ENCODE measurements around the gene AGXT.

Gene AGXT

GRCh38 chr2:240823449-240824336 is 44.9 kb upstream of the AGXT start:
- DNase-seq (ENCODE audit: low read depth): no peak
- TF ChIP-seq CTCF (IDR thresholded peaks at IDR 0.05; ENCODE audit: control insufficient read depth, extremely low read depth, insufficient read depth): no peak

GRCh38 chr2:240825476-240825875 is 43.1 kb upstream of the AGXT start:
- no peak for TF ChIP-seq CTCF (IDR thresholded peaks at IDR 0.05; ENCODE audit: control insufficient read depth, extremely low read depth, insufficient read depth)
- no peak overlapping the region for H3K4me3 ChIP-seq (ENCODE audit: low read depth, low read length)
- DNase-seq (ENCODE audit: low read depth): no peak

More at GRCh38 chr2:240823449-240824336, 44.9 kb upstream of the AGXT start:
- no peak overlapping the region for H3K4me3 ChIP-seq (ENCODE audit: low read depth, low read length)

- H3K4me3 ChIP-seq (ENCODE audit: low read depth, low read length): peak overlapping the region; percentile 39
- no peak for DNase-seq (ENCODE audit: low read depth)
- TF ChIP-seq CTCF (IDR thresholded peaks at IDR 0.05; ENCODE audit: control insufficient read depth, extremely low read depth, insufficient read depth): no peak
Measured at GRCh38 chr2:240831594-240832204, 36.9 kb upstream of the AGXT start.

- no peak for TF ChIP-seq CTCF (IDR thresholded peaks at IDR 0.05; ENCODE audit: control insufficient read depth, extremely low read depth, insufficient read depth)
- peak overlapping the region; percentile 39 for H3K4me3 ChIP-seq (ENCODE audit: low read depth, low read length)
- peak; percentile 52 for DNase-seq (ENCODE audit: low read depth)
Measured at GRCh38 chr2:240832205-240832727, 36.4 kb upstream of the AGXT start.

GRCh38 chr2:240832921-240833494 is 35.6 kb upstream of the AGXT start:
- no peak for DNase-seq (ENCODE audit: low read depth)
- no peak for TF ChIP-seq CTCF (IDR thresholded peaks at IDR 0.05; ENCODE audit: control insufficient read depth, extremely low read depth, insufficient read depth)
- no peak overlapping the region for H3K4me3 ChIP-seq (ENCODE audit: low read depth, low read length)

- no peak overlapping the region for H3K4me3 ChIP-seq (ENCODE audit: low read depth, low read length)
- DNase-seq (ENCODE audit: low read depth): no peak
- TF ChIP-seq CTCF (IDR thresholded peaks at IDR 0.05; ENCODE audit: control insufficient read depth, extremely low read depth, insufficient read depth): no peak
Measured at GRCh38 chr2:240833724-240834285, 34.8 kb upstream of the AGXT start.

All from LNCaP clone FGC (cell line).